Cardiac muscle cell (in vitro differentiated cells and primary cell): ENCODE results near the gene MRTFA. TPM values are rescaled to one million over a fixed set of nuclear protein-coding genes. Genes with fewer than 3 reads are reported as not detected.
"Not testable (repeated sequence)": the region's sequence is repeated elsewhere in the genome, so short reads cannot be mapped to it uniquely, and the experiment has no call there.

Experiments used
- DNase-seq, 2 donors: peaks; one replicate each; pipeline versions ENCODE4 v3.0.0 to v3.0.0-alpha.2; 2010 to 2017; ENCODE audit warnings: low read depth in 1 of 2, low spot score in 1 of 2
- H3K27ac ChIP-seq: fragments of 200-600 bp; sonication (generic); 2 replicates; pipeline ENCODE4 v1.5.1; 2016
- H3K27me3 ChIP-seq: fragments of 200-600 bp; sonication (generic); 2 replicates; pipeline ENCODE4 v1.6.0; 2016; ENCODE audit warnings: control low read depth
- H3K36me3 ChIP-seq: fragments of 200-600 bp; sonication (generic); 2 replicates; pipeline ENCODE4 v1.5.1; 2016; ENCODE audit warnings: control low read depth
- H3K4me1 ChIP-seq: fragments of 200-600 bp; sonication (generic); 2 replicates; pipeline ENCODE4 v1.8.1; 2017; ENCODE audit warnings: low read depth, mild to moderate bottlenecking, mixed run types
- H3K4me3 ChIP-seq: fragments of 200-600 bp; sonication (generic); 2 replicates; pipeline ENCODE4 v1.5.1; 2016; ENCODE audit warnings: mild to moderate bottlenecking
- H3K9me3 ChIP-seq: fragments of 200-600 bp; sonication (generic); 2 replicates; pipeline ENCODE4 v1.5.1; 2017; ENCODE audit warnings: low read depth, mild to moderate bottlenecking, control low read depth
- polyA plus RNA-seq: library from polyadenylated mRNA; unstranded; fragments of >200 nt; fragmentation: Nextera tagmentation; extraction: Ambion mirVana; gene quantifications from 2 replicates; pipeline ENCODE4 v1.2.1, GENCODE V29; 2016
- total RNA-seq: library from RNA; depleted of rRNA; stranded (reverse); fragments of >200 nt; gene quantifications from 2 replicates; pipeline ENCODE4 v1.2.3, GENCODE V29; 2016
- TF ChIP-seq, protein P1 (sequence below): IDR thresholded peaks from 2 replicates; pipeline ENCODE4 v1.5.1; 2012; ENCODE audit warnings: low read depth, mild to moderate bottlenecking, low read length

MRTFA gene
- total and polyA plus RNA-seq, 2 experiments from 2014 or later: 32.6 to 116 TPM

DNA sequence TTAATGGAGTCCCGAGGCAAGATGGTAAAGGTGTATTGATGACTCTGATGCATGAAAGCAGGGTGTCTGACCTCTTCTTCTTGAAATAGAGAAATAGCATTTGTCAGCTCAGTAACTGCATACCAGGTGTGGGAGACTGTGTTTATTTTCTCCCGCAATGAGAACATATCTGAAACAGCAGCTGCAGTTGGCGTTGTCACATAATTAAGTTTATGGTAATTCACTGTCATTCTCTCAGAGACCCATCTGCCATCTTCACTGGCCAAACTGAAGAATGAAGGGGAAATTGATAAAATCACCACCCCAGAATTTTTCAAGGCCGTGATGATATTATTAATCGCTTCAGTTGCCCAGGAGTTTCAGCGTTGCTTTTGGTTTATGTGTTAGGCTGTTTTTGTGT lies 22.6 kb upstream of the MRTFA start:
- TF ChIP-seq, protein P1, sequence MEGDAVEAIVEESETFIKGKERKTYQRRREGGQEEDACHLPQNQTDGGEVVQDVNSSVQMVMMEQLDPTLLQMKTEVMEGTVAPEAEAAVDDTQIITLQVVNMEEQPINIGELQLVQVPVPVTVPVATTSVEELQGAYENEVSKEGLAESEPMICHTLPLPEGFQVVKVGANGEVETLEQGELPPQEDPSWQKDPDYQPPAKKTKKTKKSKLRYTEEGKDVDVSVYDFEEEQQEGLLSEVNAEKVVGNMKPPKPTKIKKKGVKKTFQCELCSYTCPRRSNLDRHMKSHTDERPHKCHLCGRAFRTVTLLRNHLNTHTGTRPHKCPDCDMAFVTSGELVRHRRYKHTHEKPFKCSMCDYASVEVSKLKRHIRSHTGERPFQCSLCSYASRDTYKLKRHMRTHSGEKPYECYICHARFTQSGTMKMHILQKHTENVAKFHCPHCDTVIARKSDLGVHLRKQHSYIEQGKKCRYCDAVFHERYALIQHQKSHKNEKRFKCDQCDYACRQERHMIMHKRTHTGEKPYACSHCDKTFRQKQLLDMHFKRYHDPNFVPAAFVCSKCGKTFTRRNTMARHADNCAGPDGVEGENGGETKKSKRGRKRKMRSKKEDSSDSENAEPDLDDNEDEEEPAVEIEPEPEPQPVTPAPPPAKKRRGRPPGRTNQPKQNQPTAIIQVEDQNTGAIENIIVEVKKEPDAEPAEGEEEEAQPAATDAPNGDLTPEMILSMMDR: no peak
- no peak for DNase-seq

GRCh38 chr22:40656651-40657050 lies 20.1 kb upstream of the MRTFA start:
- H3K27me3 ChIP-seq: not testable (repeated sequence)

More for the DNA sequence above, 22.6 kb upstream of the MRTFA start:
- peaks cover 5% of the 10 kb centered on the region for H3K4me1 ChIP-seq
- no peak overlapping the region for H3K4me3 ChIP-seq
- no peaks in the 10 kb centered on the region for H3K9me3 ChIP-seq
- no peaks in the 10 kb centered on the region for H3K36me3 ChIP-seq
- no peaks in the 10 kb centered on the region for H3K27me3 ChIP-seq
- no peak overlapping the region for H3K27ac ChIP-seq

DNA sequence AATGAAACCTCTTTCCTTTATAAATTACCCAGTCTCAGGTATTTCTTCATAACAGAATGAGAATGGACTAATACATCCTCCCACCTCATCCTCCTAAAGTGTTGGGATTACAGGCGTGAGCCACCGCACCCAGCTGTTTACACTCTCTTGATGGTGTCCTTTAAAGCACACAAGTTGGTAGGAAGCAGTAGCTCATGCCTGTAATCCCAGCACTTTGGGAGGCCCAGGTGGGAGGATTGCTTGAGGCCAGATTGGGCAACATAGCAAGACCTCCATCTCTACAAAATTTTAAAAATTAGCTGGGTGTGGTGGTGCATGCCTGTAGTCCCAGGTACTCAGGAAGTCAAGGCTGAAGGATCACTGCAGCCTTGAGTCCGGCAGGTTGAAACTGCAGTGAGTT lies 19.4 kb upstream of the MRTFA start:
- not testable (repeated sequence) for H3K27me3 ChIP-seq, H3K27ac ChIP-seq

More at GRCh38 chr22:40656651-40657050, 20.1 kb upstream of the MRTFA start:
- DNase-seq, H3K36me3 ChIP-seq, H3K4me3 ChIP-seq, H3K9me3 ChIP-seq, H3K27ac ChIP-seq, H3K4me1 ChIP-seq: not testable (repeated sequence)

DNA sequence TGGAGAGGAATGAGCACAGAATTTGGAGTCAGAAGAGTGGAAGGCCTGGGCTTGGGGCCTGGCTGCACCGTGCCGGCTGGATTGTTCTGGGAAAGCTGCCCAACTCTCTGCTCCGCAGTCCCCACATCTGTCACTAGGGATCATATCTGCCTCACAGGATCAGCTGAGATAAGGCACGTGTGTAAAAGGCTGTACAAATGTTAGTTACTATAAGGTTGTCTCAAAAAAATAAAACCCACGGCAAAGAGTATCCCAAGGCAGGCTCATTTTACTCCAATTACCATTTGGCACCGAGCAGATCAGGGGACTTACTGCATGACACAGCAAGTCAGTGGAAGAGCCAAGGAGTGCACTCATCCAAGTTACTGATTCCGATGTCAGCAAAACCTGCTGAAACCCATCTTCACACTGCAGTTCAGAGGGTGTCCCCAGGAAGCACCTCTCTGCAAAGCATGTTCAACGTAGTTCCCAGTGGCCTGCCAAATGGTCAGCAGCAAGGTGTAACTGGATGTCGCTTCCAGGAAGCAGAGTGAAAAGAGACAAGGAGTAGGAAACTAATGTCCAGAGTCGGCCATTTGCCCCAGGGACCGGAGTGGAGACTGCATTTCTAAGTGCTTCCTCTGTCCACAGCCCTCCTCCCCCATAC lies 18.1 kb upstream of the MRTFA start:
- H3K9me3 ChIP-seq: no peaks in the 10 kb centered on the region
- DNase-seq: peak in 1 of 2 donors; percentile 69
- no peaks in the 10 kb centered on the region for H3K27me3 ChIP-seq
- H3K4me1 ChIP-seq: peaks cover 6% of the 10 kb centered on the region
- TF ChIP-seq, protein P1: no peak
- peak overlapping the region; percentile 5 for H3K27ac ChIP-seq
- no peak overlapping the region for H3K4me3 ChIP-seq
- H3K36me3 ChIP-seq: no peaks in the 10 kb centered on the region

More for the DNA sequence above, 19.4 kb upstream of the MRTFA start:
- H3K4me1 ChIP-seq, H3K36me3 ChIP-seq, DNase-seq, H3K4me3 ChIP-seq, H3K9me3 ChIP-seq: not testable (repeated sequence)

- DNase-seq: no peak
- Histone ChIP-seq H3K27ac (no peak overlapping the region), H3K27me3 (no peaks in the 10 kb centered on the region), H3K4me3 (no peak overlapping the region), H3K9me3 (no peaks in the 10 kb centered on the region), H3K36me3 (no peaks in the 10 kb centered on the region), H3K4me1 (peaks cover 6% of the 10 kb centered on the region)
- TF ChIP-seq, protein P1: no peak
These were observed 16.8 kb upstream of the MRTFA start for GRCh38 chr22:40653361-40653760.

GRCh38 chr22:40651563-40652501 lies 15.3 kb upstream of the MRTFA start:
- H3K4me1 ChIP-seq: peaks cover 6% of the 10 kb centered on the region
- TF ChIP-seq, protein P1: no peak
- H3K4me3 ChIP-seq: no peak overlapping the region
- H3K27me3 ChIP-seq: no peaks in the 10 kb centered on the region
- H3K9me3 ChIP-seq: no peaks in the 10 kb centered on the region
- H3K36me3 ChIP-seq: no peaks in the 10 kb centered on the region
- DNase-seq: peak; percentile 28 to 100
- no peak overlapping the region for H3K27ac ChIP-seq
